Ecto neural progenitor cell (in vitro differentiated cells): ENCODE measurements around the gene PAF1.
"Not testable (repeated sequence)": the region's sequence is repeated elsewhere in the genome, so short reads cannot be mapped to it uniquely, and the experiment has no call there.

Source experiments
- DNase-seq: peaks from one replicate; pipeline ENCODE4 v3.0.0-alpha.2; 2018; ENCODE audit warnings: low spot score

PAF1 gene

GRCh38 chr19:39355253-39355652 is 35.7 kb downstream of the PAF1 start:
- no peak for DNase-seq

- DNase-seq: no peak
Observed at GRCh38 chr19:39352381-39353255, 38.3 kb downstream of the PAF1 start.

- no peak for DNase-seq
Observed at GRCh38 chr19:39351537-39352064, 39.3 kb downstream of the PAF1 start.

- DNase-seq: no peak
Observed at GRCh38 chr19:39350156-39350555, 40.8 kb downstream of the PAF1 start.

GRCh38 chr19:39349326-39349725 is 41.6 kb downstream of the PAF1 start:
- DNase-seq: no peak

GRCh38 chr19:39347332-39348164 is 43.4 kb downstream of the PAF1 start:
- no peak for DNase-seq

GRCh38 chr19:39345956-39346355 is 45.0 kb downstream of the PAF1 start:
- DNase-seq: no peak

- peak; percentile 55 for DNase-seq
Observed at GRCh38 chr19:39342647-39343305, 48.1 kb downstream of the PAF1 start.

GRCh38 chr19:39341719-39342604 is 48.9 kb downstream of the PAF1 start, which contains the start of gene SAMD4B:
SAMD4B (plus strand) TSS chr19:39342421; CDS start chr19:39356894, 14,473 bp downstream.
- peak; percentile 100 for DNase-seq

GRCh38 chr19:39341129-39341718 is 49.7 kb downstream of the PAF1 start:
- DNase-seq: no peak

GRCh38 chr19:39340156-39340555 is 50.8 kb downstream of the PAF1 start:
- not testable (repeated sequence) for DNase-seq

GRCh38 chr19:39339674-39340073 is 51.2 kb downstream of the PAF1 start:
- DNase-seq: no peak

- DNase-seq: no peak
Observed at GRCh38 chr19:39336483-39336882, 54.4 kb downstream of the PAF1 start.
